ENCODE measurements around the gene CREBZF.
"Not testable (repeated sequence)": the region's sequence is repeated elsewhere in the genome, so short reads cannot be mapped to it uniquely, and the experiment has no call there.

The CREBZF gene

GRCh38 chr11:85664615-85665481 lies at the start of gene CREBZF:
CREBZF (minus strand) TSS chr11:85665129; CDS start chr11:85664875, 254 bp downstream.
- DNase-seq: peak; percentile 89

- no peak for DNase-seq
Observed at GRCh38 chr11:85712953-85713352, 48.0 kb upstream of the CREBZF start.

- no peak for DNase-seq
Observed at GRCh38 chr11:85710917-85711316, 46.0 kb upstream of the CREBZF start.

- DNase-seq: no peak
Observed at GRCh38 chr11:85709941-85710702, 45.2 kb upstream of the CREBZF start.

GRCh38 chr11:85705800-85706199 lies 40.9 kb upstream of the CREBZF start:
- DNase-seq: no peak

GRCh38 chr11:85704967-85705366 lies 40.0 kb upstream of the CREBZF start:
- no peak for DNase-seq

- no peak for DNase-seq
Observed at GRCh38 chr11:85699957-85700741, 35.2 kb upstream of the CREBZF start.

GRCh38 chr11:85698195-85698594 lies 33.3 kb upstream of the CREBZF start:
- no peak for DNase-seq

- DNase-seq: no peak
Observed at GRCh38 chr11:85697747-85698146, 32.8 kb upstream of the CREBZF start.

GRCh38 chr11:85695546-85695945 lies 30.6 kb upstream of the CREBZF start:
- no peak for DNase-seq

GRCh38 chr11:85694385-85694980 lies 29.6 kb upstream of the CREBZF start:
- DNase-seq: no peak

GRCh38 chr11:85685820-85686459 lies 21.0 kb upstream of the CREBZF start, which contains the start of gene CCDC89:
CCDC89 (minus strand) TSS chr11:85686195; CDS start chr11:85686130, 65 bp downstream.
- DNase-seq: peak; percentile 97

GRCh38 chr11:85685125-85685819 lies 20.3 kb upstream of the CREBZF start:
- no peak for DNase-seq

GRCh38 chr11:85682330-85683305 lies 17.7 kb upstream of the CREBZF start:
- no peak for DNase-seq

- DNase-seq: no peak
Observed at GRCh38 chr11:85680897-85681296, 16.0 kb upstream of the CREBZF start.

GRCh38 chr11:85679576-85679975 lies 14.6 kb upstream of the CREBZF start:
- no peak for DNase-seq

- no peak for DNase-seq
Observed at GRCh38 chr11:85673393-85673792, 8.5 kb upstream of the CREBZF start.

- no peak for DNase-seq
Observed at GRCh38 chr11:85672105-85672902, 7.4 kb upstream of the CREBZF start.

- not testable (repeated sequence) for DNase-seq
Observed at GRCh38 chr11:85670949-85671663, 6.2 kb upstream of the CREBZF start.

Data from DMS79 (cell line).